Measurements from ENCODE around the gene LRSAM1. TPM values are rescaled to one million over a fixed set of nuclear protein-coding genes. Genes with fewer than 3 reads are reported as not detected.

LRSAM1 gene
- total RNA-seq, 1 donor from 2014 or later, result 38.0 TPM

GRCh38 chr9:127507751-127508648 lies 56.7 kb downstream of the LRSAM1 start:
- no peak for DNase-seq
- peaks cover 2% of the 10 kb centered on the region for H3K9me3 Mint-ChIP-seq (ENCODE audit: unreplicated experiment)
- H3K27ac Mint-ChIP-seq (ENCODE audit: unreplicated experiment), result no peak overlapping the region
- H3K4me3 Mint-ChIP-seq (ENCODE audit: unreplicated experiment), result no peak overlapping the region
- no peaks in the 10 kb centered on the region for H3K4me1 Mint-ChIP-seq (ENCODE audit: low read depth, unreplicated experiment)
- TF ChIP-seq, protein P1, sequence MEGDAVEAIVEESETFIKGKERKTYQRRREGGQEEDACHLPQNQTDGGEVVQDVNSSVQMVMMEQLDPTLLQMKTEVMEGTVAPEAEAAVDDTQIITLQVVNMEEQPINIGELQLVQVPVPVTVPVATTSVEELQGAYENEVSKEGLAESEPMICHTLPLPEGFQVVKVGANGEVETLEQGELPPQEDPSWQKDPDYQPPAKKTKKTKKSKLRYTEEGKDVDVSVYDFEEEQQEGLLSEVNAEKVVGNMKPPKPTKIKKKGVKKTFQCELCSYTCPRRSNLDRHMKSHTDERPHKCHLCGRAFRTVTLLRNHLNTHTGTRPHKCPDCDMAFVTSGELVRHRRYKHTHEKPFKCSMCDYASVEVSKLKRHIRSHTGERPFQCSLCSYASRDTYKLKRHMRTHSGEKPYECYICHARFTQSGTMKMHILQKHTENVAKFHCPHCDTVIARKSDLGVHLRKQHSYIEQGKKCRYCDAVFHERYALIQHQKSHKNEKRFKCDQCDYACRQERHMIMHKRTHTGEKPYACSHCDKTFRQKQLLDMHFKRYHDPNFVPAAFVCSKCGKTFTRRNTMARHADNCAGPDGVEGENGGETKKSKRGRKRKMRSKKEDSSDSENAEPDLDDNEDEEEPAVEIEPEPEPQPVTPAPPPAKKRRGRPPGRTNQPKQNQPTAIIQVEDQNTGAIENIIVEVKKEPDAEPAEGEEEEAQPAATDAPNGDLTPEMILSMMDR (IDR thresholded peaks at IDR 0.05; ENCODE audit: partially characterized antibody, unreplicated experiment), result no peak
- no peaks in the 10 kb centered on the region for H3K27me3 Mint-ChIP-seq (ENCODE audit: unreplicated experiment)
- H3K36me3 Mint-ChIP-seq (ENCODE audit: unreplicated experiment), result no peaks in the 10 kb centered on the region

DNA sequence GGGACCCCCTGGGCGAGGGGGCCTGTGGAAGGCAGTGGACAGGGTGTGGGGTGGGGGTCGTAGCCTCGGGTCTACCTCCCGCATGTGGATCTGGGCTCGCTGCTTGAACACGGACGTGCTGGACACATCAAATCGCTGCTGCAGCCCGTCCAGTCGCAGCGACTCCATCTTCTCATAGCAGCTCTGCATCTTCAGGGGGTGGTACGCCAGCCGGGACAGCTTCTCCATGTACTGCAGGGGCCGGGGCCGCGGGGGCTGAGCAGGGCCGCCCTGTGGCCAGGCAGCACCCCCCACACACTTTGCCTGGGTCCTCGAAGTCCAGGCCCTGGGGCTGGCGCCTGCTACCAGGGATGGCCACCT lies 57.6 kb downstream of the LRSAM1 start:
- no peak overlapping the region for H3K4me3 Mint-ChIP-seq (ENCODE audit: unreplicated experiment)
- TF ChIP-seq, protein P1 (IDR thresholded peaks at IDR 0.05; ENCODE audit: partially characterized antibody, unreplicated experiment), result no peak
- no peak for DNase-seq
- H3K27me3 Mint-ChIP-seq (ENCODE audit: unreplicated experiment), result no peaks in the 10 kb centered on the region
- H3K27ac Mint-ChIP-seq (ENCODE audit: unreplicated experiment), result no peak overlapping the region
- peaks cover 2% of the 10 kb centered on the region for H3K9me3 Mint-ChIP-seq (ENCODE audit: unreplicated experiment)
- no peaks in the 10 kb centered on the region for H3K4me1 Mint-ChIP-seq (ENCODE audit: low read depth, unreplicated experiment)
- H3K36me3 Mint-ChIP-seq (ENCODE audit: unreplicated experiment), result no peaks in the 10 kb centered on the region

GRCh38 chr9:127509261-127509954 lies 58.1 kb downstream of the LRSAM1 start:
- Mint-ChIP-seq H3K27ac (ENCODE audit: unreplicated experiment) (no peak overlapping the region), H3K4me3 (ENCODE audit: unreplicated experiment) (no peak overlapping the region), H3K27me3 (ENCODE audit: unreplicated experiment) (no peaks in the 10 kb centered on the region), H3K36me3 (ENCODE audit: unreplicated experiment) (no peaks in the 10 kb centered on the region), H3K9me3 (ENCODE audit: unreplicated experiment) (peaks cover 2% of the 10 kb centered on the region), H3K4me1 (ENCODE audit: low read depth, unreplicated experiment) (no peaks in the 10 kb centered on the region)
- no peak for DNase-seq
- TF ChIP-seq, protein P1 (IDR thresholded peaks at IDR 0.05; ENCODE audit: partially characterized antibody, unreplicated experiment), result no peak

- H3K4me3 Mint-ChIP-seq (ENCODE audit: unreplicated experiment), result no peak overlapping the region
- H3K36me3 Mint-ChIP-seq (ENCODE audit: unreplicated experiment), result no peaks in the 10 kb centered on the region
- peaks cover 2% of the 10 kb centered on the region for H3K9me3 Mint-ChIP-seq (ENCODE audit: unreplicated experiment)
- H3K27ac Mint-ChIP-seq (ENCODE audit: unreplicated experiment), result no peak overlapping the region
- TF ChIP-seq, protein P1 (IDR thresholded peaks at IDR 0.05; ENCODE audit: partially characterized antibody, unreplicated experiment), result no peak
- H3K4me1 Mint-ChIP-seq (ENCODE audit: low read depth, unreplicated experiment), result no peaks in the 10 kb centered on the region
- H3K27me3 Mint-ChIP-seq (ENCODE audit: unreplicated experiment), result no peaks in the 10 kb centered on the region
- no peak for DNase-seq
Observed at GRCh38 chr9:127509955-127510299, 58.6 kb downstream of the LRSAM1 start.

- H3K9me3 Mint-ChIP-seq (ENCODE audit: unreplicated experiment), result peaks cover 3% of the 10 kb centered on the region
Observed at GRCh38 chr9:127514468-127514867, 63.2 kb downstream of the LRSAM1 start.

More at GRCh38 chr9:127514468-127514867, 63.2 kb downstream of the LRSAM1 start:
- Mint-ChIP-seq H3K36me3 (ENCODE audit: unreplicated experiment) (no peaks in the 10 kb centered on the region), H3K27me3 (ENCODE audit: unreplicated experiment) (peaks cover 2% of the 10 kb centered on the region), H3K27ac (ENCODE audit: unreplicated experiment) (no peak overlapping the region), H3K4me3 (ENCODE audit: unreplicated experiment) (no peak overlapping the region), H3K4me1 (ENCODE audit: low read depth, unreplicated experiment) (peaks cover 3% of the 10 kb centered on the region)
- no peak for DNase-seq
- TF ChIP-seq, protein P1 (IDR thresholded peaks at IDR 0.05; ENCODE audit: partially characterized antibody, unreplicated experiment), result no peak

Data from glutamatergic neuron (in vitro differentiated cells).